Coronary artery (tissue), 2 donors: ENCODE results near the gene POU4F3.

ENCODE experiments used
- DNase-seq: peaks from one replicate; pipeline ENCODE4 v3.0.0-alpha.2; 2017; ENCODE audit warnings: low spot score
- H3K27ac ChIP-seq, 2 donors: fragments of 200-600 bp; sonication (generic); one replicate each; pipeline ENCODE4 v1.5.1; 2016 to 2019
- H3K4me3 ChIP-seq: fragments of 200-600 bp; sonication (generic); 2 replicates; pipeline ENCODE4 v1.5.1; 2016; ENCODE audit warnings: mild to moderate bottlenecking, moderate library complexity
- CTCF ChIP-seq: fragments of 200-600 bp; sonication (generic); IDR thresholded peaks from one replicate; pipeline ENCODE4 v1.5.1; 2019; ENCODE audit warnings: antibody characterized with exemption

The POU4F3 gene

GRCh38 chr5:146344155-146345118 lies 5.8 kb downstream of the POU4F3 start:
- Histone ChIP-seq H3K4me3 (peak overlapping the region; percentile 53), H3K27ac (no peak overlapping the region)
- DNase-seq: no peak
- no peak for TF ChIP-seq CTCF

- H3K4me3 ChIP-seq: peak overlapping the region; percentile 53
- H3K27ac ChIP-seq: no peak overlapping the region
- no peak for TF ChIP-seq CTCF
- no peak for DNase-seq
Observed at GRCh38 chr5:146345240-146345577, 6.6 kb downstream of the POU4F3 start.

- Histone ChIP-seq H3K4me3 (peak overlapping the region; percentile 53), H3K27ac (no peak overlapping the region)
- TF ChIP-seq CTCF: no peak
- no peak for DNase-seq
Observed at GRCh38 chr5:146345578-146346366, 7.1 kb downstream of the POU4F3 start.

- H3K27ac ChIP-seq: no peak overlapping the region
- H3K4me3 ChIP-seq: no peak overlapping the region
- no peak for DNase-seq
- no peak for TF ChIP-seq CTCF
Observed at GRCh38 chr5:146357126-146357525, 18.5 kb downstream of the POU4F3 start.

- TF ChIP-seq CTCF: no peak
Observed at GRCh38 chr5:146359836-146360235, 21.2 kb downstream of the POU4F3 start.

GRCh38 chr5:146363161-146363874 lies 24.7 kb downstream of the POU4F3 start:
- Histone ChIP-seq H3K27ac (no peak overlapping the region), H3K4me3 (no peak overlapping the region)
- no peak for DNase-seq
- no peak for TF ChIP-seq CTCF

More at GRCh38 chr5:146359836-146360235, 21.2 kb downstream of the POU4F3 start:
- H3K27ac ChIP-seq: no peak overlapping the region
- H3K4me3 ChIP-seq: no peak overlapping the region
- DNase-seq: no peak
